ENCODE data around the gene GMPPA.

- TF ChIP-seq CTCF (conservative IDR thresholded peaks at IDR 0.05): no peak
- no peak for TF ChIP-seq ZFX (IDR thresholded peaks at IDR 0.05)
Observed at GRCh38 chr2:219547621-219548020, 48.9 kb downstream of the GMPPA start.
